H1 (cell line): Measurements from ENCODE around the gene CAPN8. TPM values are rescaled to one million over a fixed set of nuclear protein-coding genes. Genes with fewer than 3 reads are reported as not detected.

Source experiments
- E2F6 ChIP-seq: IDR thresholded peaks from 2 replicates; pipeline ENCODE4 v1.6.1; 2012; ENCODE audit warnings: inconsistent platforms
- FOSL1 ChIP-seq: IDR thresholded peaks from 2 replicates; pipeline ENCODE4 v1.6.1; 2011; ENCODE audit warnings: mild to moderate bottlenecking, low read depth, low read length, moderate library complexity; ENCODE audit not compliant: insufficient read depth
- HDAC2 ChIP-seq, 2 experiments: fragments of 300-600 bp in 1 of 2; sonication (generic) in 1 of 2; IDR thresholded peaks; 2 replicates each; pipeline ENCODE4 v1.6.1; 2011 to 2012; ENCODE audit warnings: low read depth in 2 of 2, low read length in 2 of 2, mild to moderate bottlenecking in 2 of 2, moderate library complexity in 2 of 2, borderline replicate concordance in 1 of 2, inconsistent platforms in 1 of 2
- JUN ChIP-seq: IDR thresholded peaks from 2 replicates; pipeline ENCODE4 v1.6.1; 2011; ENCODE audit warnings: low read depth, mild to moderate bottlenecking, improper control_type of control experiment, low read length
- NRF1 ChIP-seq: IDR thresholded peaks from 2 replicates; pipeline ENCODE4 v1.6.1; 2011; ENCODE audit warnings: mild to moderate bottlenecking, low read depth, low read length, improper control_type of control experiment
- USF2 ChIP-seq: IDR thresholded peaks from 2 replicates; pipeline ENCODE4 v1.6.1; 2011; ENCODE audit warnings: low read length, improper control_type of control experiment
- polyA plus RNA-seq, 7 experiments: library from polyadenylated mRNA; depleted of rRNA in 3 of 7; stranded (reverse) in 5 of 7; unstranded in 2 of 7; fragments of >200 nt in 5 of 7; fragments of 200-250 nt in 2 of 7; gene quantifications; 1 replicate in 5 of 7; 2 replicates in 1 of 7; 4 replicates in 1 of 7; pipeline versions ENCODE4 v1.2.1 to v1.2.3, GENCODE V29; 2011 to 2013; ENCODE audit warnings: missing spikeins in 2 of 7, mixed read lengths in 2 of 7
- total RNA-seq: library from RNA; stranded (reverse); fragmentation: NEBNext Ultra II Directional; extraction: Animal tissue kit (Norgen Biotek cat#: 25700); gene quantifications from 2 replicates; pipeline ENCODE4 v1.2.1, GENCODE V29; 2021

CAPN8 gene
- total and polyA plus RNA-seq, 2 of the 8 experiments (the other 6 are each of a cell fraction or from before 2014, with no cell fraction given) = 0.20 to 0.26 TPM

DNA sequence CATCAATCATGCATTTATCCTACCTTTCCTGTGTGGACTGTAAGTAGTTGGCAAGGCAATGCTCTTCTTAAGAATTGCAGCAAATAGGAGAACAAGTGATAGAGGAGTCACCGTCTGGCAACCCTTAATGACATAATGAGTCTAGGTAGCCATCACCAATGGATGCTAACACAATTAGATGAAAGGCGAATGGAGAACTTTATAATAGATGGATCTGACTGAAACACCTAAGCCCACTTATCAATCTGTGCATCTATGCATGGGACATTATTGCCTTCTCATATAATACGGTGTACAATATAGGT is 18.9 kb upstream of the CAPN8 start (continued):
- TF ChIP-seq JUN (no peak), E2F6 (no peak), HDAC2 (IDR thresholded peaks at IDR 0.05; ENCODE audit: borderline replicate concordance in 1 of 2, low read depth in 2 of 2, low read length in 2 of 2) (no peak), FOSL1 (no peak), NRF1 (no peak), USF2 (no peak)
- TF ChIP-seq, all 59 proteins: peak for 0
